ENCODE measurements around the gene MRI1.

Gene MRI1

DNA sequence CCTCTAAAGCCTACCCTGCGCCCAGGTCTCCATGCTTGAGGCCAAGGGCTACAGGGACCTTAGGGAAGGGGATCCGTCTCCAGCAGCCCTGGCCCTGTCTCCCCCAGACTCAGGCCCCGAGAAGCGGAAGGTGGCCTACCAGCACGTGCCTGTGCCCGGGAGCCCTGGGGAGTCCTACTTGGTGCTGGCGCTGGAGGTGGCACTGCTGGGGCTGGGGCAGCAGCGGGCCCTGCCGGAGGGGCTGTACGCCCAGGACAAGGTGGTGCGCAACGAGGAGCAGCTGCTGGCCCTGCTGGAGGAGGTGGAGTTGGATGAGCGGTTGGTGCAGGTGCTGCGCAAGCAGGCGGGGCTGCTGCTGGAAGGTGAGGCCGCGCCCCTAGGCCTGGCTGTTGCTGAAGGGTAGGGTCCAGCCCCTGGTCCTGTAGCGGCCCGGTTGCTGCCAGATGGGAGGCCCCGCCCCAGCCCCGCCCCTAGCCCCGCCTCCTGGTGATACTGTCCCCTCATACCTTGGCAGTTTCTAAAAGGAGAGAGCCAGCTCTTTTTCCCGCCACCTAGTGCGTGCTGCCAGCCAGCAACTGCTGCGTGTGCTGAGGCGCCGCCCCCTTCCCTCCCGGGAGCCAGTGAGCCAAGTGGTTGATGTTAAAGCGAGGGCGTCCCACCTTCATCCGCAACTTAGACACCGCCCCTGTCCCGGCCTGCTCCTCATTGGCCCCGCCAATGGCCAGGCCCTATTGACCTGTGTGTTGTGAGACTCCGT is 53.5 kb downstream of the MRI1 start:
- TF ChIP-seq CEBPB (IDR thresholded peaks at IDR 0.05) = no peak
- TF ChIP-seq, protein P1, sequence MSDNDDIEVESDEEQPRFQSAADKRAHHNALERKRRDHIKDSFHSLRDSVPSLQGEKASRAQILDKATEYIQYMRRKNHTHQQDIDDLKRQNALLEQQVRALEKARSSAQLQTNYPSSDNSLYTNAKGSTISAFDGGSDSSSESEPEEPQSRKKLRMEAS (IDR thresholded peaks at IDR 0.05) = peak; percentile 86
- no peak for TF ChIP-seq EP300 (IDR thresholded peaks at IDR 0.05; ENCODE audit: borderline replicate concordance)
- TF ChIP-seq NFIC (IDR thresholded peaks at IDR 0.05) = peak; percentile 6; the same call in 1 of the 2 replicates
- TF ChIP-seq TAF1 (IDR thresholded peaks at IDR 0.05; ENCODE audit: low read depth) = peak; percentile 54; the same call in 1 of the 2 replicates
- TF ChIP-seq, protein P2, sequence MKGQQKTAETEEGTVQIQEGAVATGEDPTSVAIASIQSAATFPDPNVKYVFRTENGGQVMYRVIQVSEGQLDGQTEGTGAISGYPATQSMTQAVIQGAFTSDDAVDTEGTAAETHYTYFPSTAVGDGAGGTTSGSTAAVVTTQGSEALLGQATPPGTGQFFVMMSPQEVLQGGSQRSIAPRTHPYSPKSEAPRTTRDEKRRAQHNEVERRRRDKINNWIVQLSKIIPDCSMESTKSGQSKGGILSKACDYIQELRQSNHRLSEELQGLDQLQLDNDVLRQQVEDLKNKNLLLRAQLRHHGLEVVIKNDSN (IDR thresholded peaks at IDR 0.05) = 0 out of 2 replicates have a peak, but pooled peaks have one; percentile 19

DNA sequence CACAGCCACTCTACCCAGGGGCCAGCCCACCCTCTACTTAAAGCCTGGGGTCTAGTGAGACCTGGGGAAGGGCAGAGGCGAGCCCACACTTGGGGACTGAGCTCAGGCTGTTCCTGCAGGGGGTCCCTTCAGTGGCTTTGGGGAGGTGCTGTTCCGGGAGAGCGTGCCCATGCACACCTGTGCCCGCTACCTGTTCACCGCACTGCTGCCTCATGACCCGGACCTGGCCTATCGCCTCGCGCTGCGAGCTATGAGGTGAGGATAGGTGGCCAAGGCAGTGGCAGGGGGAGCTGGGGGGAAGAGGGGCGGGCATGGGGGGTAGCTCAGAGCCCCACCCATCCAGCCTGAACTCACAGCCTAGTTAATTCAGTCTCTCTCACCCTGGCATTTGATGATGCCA is 54.9 kb downstream of the MRI1 start:
- TF ChIP-seq, protein P1 (IDR thresholded peaks at IDR 0.05) = no peak
- no peak for TF ChIP-seq CREB1 (IDR thresholded peaks at IDR 0.05; ENCODE audit: low read depth)
- no peak for TF ChIP-seq TEAD4 (IDR thresholded peaks at IDR 0.05)
- TF ChIP-seq NFIC (IDR thresholded peaks at IDR 0.05) = no peak
- TF ChIP-seq TCF12 (IDR thresholded peaks at IDR 0.05; ENCODE audit: low read depth) = no peak
- no peak for TF ChIP-seq EP300 (IDR thresholded peaks at IDR 0.05; ENCODE audit: borderline replicate concordance)
- TF ChIP-seq CEBPB (IDR thresholded peaks at IDR 0.05) = no peak
- TF ChIP-seq ZBTB7A (IDR thresholded peaks at IDR 0.05; ENCODE audit: low read depth) = no peak

DNA sequence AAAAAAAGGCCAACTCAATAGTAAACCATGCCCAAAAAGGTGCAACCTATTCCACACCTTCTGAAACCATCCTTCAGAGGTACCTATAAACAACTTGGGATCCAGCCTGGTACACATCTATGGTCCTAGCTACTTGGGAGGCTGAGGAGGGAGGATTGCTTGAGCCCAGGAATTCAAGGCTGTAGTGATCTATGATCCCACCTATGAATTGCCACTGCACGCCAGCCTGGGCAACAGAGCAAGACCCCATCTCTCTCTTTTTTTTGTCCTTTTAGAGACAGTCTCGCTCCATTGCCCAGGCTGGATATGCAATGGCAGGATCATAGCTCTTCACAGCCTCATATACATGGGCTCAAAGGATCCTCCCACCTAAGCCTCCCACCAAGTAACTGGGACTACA is 57.0 kb downstream of the MRI1 start:
- TF ChIP-seq RAD21 (IDR thresholded peaks at IDR 0.05; ENCODE audit: low read depth) = no peak
- TF ChIP-seq, protein P2 (IDR thresholded peaks at IDR 0.05) = no peak
- TF ChIP-seq, protein P1 (IDR thresholded peaks at IDR 0.05) = no peak
- TF ChIP-seq TCF12 (IDR thresholded peaks at IDR 0.05; ENCODE audit: low read depth) = no peak
- TF ChIP-seq TEAD4 (IDR thresholded peaks at IDR 0.05) = no peak
- TF ChIP-seq, protein P3, sequence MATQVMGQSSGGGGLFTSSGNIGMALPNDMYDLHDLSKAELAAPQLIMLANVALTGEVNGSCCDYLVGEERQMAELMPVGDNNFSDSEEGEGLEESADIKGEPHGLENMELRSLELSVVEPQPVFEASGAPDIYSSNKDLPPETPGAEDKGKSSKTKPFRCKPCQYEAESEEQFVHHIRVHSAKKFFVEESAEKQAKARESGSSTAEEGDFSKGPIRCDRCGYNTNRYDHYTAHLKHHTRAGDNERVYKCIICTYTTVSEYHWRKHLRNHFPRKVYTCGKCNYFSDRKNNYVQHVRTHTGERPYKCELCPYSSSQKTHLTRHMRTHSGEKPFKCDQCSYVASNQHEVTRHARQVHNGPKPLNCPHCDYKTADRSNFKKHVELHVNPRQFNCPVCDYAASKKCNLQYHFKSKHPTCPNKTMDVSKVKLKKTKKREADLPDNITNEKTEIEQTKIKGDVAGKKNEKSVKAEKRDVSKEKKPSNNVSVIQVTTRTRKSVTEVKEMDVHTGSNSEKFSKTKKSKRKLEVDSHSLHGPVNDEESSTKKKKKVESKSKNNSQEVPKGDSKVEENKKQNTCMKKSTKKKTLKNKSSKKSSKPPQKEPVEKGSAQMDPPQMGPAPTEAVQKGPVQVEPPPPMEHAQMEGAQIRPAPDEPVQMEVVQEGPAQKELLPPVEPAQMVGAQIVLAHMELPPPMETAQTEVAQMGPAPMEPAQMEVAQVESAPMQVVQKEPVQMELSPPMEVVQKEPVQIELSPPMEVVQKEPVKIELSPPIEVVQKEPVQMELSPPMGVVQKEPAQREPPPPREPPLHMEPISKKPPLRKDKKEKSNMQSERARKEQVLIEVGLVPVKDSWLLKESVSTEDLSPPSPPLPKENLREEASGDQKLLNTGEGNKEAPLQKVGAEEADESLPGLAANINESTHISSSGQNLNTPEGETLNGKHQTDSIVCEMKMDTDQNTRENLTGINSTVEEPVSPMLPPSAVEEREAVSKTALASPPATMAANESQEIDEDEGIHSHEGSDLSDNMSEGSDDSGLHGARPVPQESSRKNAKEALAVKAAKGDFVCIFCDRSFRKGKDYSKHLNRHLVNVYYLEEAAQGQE (IDR thresholded peaks at IDR 0.05; ENCODE audit: low read depth) = no peak
- TF ChIP-seq TAF1 (IDR thresholded peaks at IDR 0.05; ENCODE audit: low read depth) = no peak
- no peak for TF ChIP-seq EGR1 (IDR thresholded peaks at IDR 0.05)
- no peak for TF ChIP-seq EP300 (IDR thresholded peaks at IDR 0.05; ENCODE audit: borderline replicate concordance)
- TF ChIP-seq ZBTB7A (IDR thresholded peaks at IDR 0.05; ENCODE audit: low read depth) = no peak
- TF ChIP-seq CEBPB (IDR thresholded peaks at IDR 0.05) = no peak
- TF ChIP-seq NFIC (IDR thresholded peaks at IDR 0.05) = no peak
- no peak for TF ChIP-seq FOXM1 (IDR thresholded peaks at IDR 0.05; ENCODE audit: borderline replicate concordance, low read depth)
- no peak for TF ChIP-seq YY1 (IDR thresholded peaks at IDR 0.05; ENCODE audit: low read depth)

DNA sequence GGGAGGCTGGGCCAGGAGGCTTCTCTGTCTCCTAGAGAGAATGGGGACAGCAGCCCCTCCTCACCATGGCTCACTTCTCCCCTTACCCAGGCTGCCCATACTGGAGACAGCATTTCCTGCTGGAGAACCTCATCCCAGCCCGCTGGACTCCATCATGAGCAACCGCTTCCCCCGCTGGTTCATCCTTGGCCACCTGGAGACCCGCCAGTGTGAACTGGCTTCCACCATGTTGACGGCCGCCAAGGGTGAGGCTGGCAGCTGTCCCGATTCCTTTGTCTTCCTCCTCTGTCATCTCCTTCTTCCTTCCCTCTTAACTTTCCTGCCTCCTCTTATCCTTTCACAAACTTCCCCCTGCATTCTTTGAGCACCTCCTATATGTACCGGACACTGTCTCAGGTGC is 58.9 kb downstream of the MRI1 start:
- TF ChIP-seq FOXM1 (IDR thresholded peaks at IDR 0.05; ENCODE audit: borderline replicate concordance, low read depth) = no peak
- no peak for TF ChIP-seq EP300 (IDR thresholded peaks at IDR 0.05; ENCODE audit: borderline replicate concordance)
- TF ChIP-seq TEAD4 (IDR thresholded peaks at IDR 0.05) = no peak
- no peak for TF ChIP-seq YY1 (IDR thresholded peaks at IDR 0.05; ENCODE audit: low read depth)
- TF ChIP-seq CREB1 (IDR thresholded peaks at IDR 0.05; ENCODE audit: low read depth) = no peak
- TF ChIP-seq NFIC (IDR thresholded peaks at IDR 0.05) = no peak
- TF ChIP-seq, protein P3 (IDR thresholded peaks at IDR 0.05; ENCODE audit: low read depth) = no peak
- no peak for TF ChIP-seq CEBPB (IDR thresholded peaks at IDR 0.05)
- TF ChIP-seq, protein P2 (IDR thresholded peaks at IDR 0.05) = no peak
- TF ChIP-seq, protein P1 (IDR thresholded peaks at IDR 0.05) = no peak
- TF ChIP-seq RAD21 (IDR thresholded peaks at IDR 0.05; ENCODE audit: low read depth) = no peak
- no peak for TF ChIP-seq TAF1 (IDR thresholded peaks at IDR 0.05; ENCODE audit: low read depth)

Data from Ishikawa (cell line).